ENCODE data around the gene NLRP7. TPM values are rescaled to one million over a fixed set of nuclear protein-coding genes. Genes with fewer than 3 reads are reported as not detected.
"Not testable (repeated sequence)": the region's sequence is repeated elsewhere in the genome, so short reads cannot be mapped to it uniquely, and the experiment has no call there.

NLRP7 gene
- total and polyA plus RNA-seq, 8 donors = 0.06 TPM; not detected in 7

- no peak for ATAC-seq
- no peak overlapping the region for H3K27ac ChIP-seq
- H3K27me3 ChIP-seq = no peaks in the 10 kb centered on the region
- FAIRE-seq = no peak
- DNase-seq = no peak
- no peaks in the 10 kb centered on the region for H3K9me3 ChIP-seq
- intact Hi-C loops (cut with DNase I) = no loop called here
- no peak for TF ChIP-seq CTCF (IDR thresholded peaks at IDR 0.05)
- no peak overlapping the region for H3K4me3 ChIP-seq
- no peaks in the 10 kb centered on the region for H3K36me3 ChIP-seq
- H3K4me1 ChIP-seq = no peaks in the 10 kb centered on the region
- 57 to 82% methylated on average over 3 of the region's 3 CpGs for WGBS, 2 donors
Observed at GRCh38 chr19:54967611-54968010, 20.3 kb upstream of the NLRP7 start.

DNA sequence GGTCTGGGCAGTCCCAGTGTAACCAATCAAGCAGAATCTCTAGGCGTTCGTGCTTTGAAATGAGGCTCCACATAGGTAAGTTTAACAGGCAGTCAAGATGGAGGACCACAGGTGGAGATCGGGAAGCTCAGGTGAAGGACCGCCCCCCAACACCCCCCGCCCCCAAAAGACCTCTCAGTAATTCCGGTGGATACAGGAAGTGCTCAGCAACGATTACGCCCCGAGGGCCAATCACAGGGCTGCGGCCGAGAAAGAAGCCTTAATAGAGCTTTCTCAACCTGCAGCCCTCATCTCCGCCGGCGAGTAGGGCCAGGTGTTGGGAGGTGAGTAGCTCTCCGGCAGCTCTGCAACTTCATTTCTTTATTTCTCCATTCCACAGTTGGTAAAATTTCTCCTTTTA, 17.7 kb upstream of the NLRP7 start:
- FAIRE-seq = not testable (repeated sequence)
- ATAC-seq = peak in 2 of 4 donors; percentile 45 to 90
- 88% methylated on average over 15 of the region's 15 CpGs; no CpG with 5 or more reads in 1 of the 2 donors for WGBS, 2 donors

DNA sequence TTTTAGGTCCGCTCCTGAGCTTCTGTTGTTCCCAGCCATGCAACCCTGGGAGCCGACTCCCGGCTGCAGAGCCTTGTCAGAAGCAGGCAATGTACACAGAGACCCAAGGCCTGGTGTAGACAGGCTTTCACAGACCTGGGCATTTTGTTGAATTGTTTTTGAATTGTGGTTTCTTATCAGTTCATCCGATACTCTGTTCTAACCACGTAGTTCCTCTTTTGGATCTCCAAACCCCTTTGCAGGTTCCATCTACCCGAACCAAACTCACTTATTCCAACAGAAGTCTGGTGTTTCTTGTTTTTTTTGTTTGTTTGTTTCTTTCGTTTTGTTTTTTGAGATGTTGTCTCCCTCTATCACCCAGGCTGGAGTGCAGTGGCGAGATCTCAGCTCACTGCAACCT, 12.5 kb upstream of the NLRP7 start:
- H3K27me3 ChIP-seq = no peaks in the 10 kb centered on the region
- DNase-seq = no peak
- H3K27ac ChIP-seq = no peak overlapping the region
- H3K4me1 ChIP-seq = no peaks in the 10 kb centered on the region
- TF ChIP-seq CTCF (IDR thresholded peaks at IDR 0.05) = no peak
- FAIRE-seq = no peak
- ATAC-seq = no peak
- WGBS, 2 donors = 45 to 49% methylated on average over 8 of the region's 8 CpGs
- intact Hi-C loops (cut with DNase I) = no loop called here
- no peaks in the 10 kb centered on the region for H3K9me3 ChIP-seq
- no peak overlapping the region for H3K4me3 ChIP-seq
- H3K36me3 ChIP-seq = no peaks in the 10 kb centered on the region

More for the DNA sequence above, 17.7 kb upstream of the NLRP7 start:
- H3K4me3 ChIP-seq; H3K27ac ChIP-seq; H3K36me3 ChIP-seq; H3K4me1 ChIP-seq; intact Hi-C loops (cut with DNase I); DNase-seq; H3K9me3 ChIP-seq; H3K27me3 ChIP-seq: not testable (repeated sequence)

GRCh38 chr19:54955376-54955775, 8.0 kb upstream of the NLRP7 start:
- no peak overlapping the region for H3K4me3 ChIP-seq
- WGBS, 2 donors = 60 to 75% methylated on average over 11 of the region's 11 CpGs
- H3K9me3 ChIP-seq = no peaks in the 10 kb centered on the region
- ATAC-seq (no peak), FAIRE-seq (no peak), DNase-seq (no peak)
- intact Hi-C loops (cut with DNase I) = no loop called here
- no peak for TF ChIP-seq CTCF (IDR thresholded peaks at IDR 0.05)
- H3K27ac ChIP-seq = no peak overlapping the region
- H3K27me3 ChIP-seq = no peaks in the 10 kb centered on the region
- H3K36me3 ChIP-seq = no peaks in the 10 kb centered on the region
- no peaks in the 10 kb centered on the region for H3K4me1 ChIP-seq

GRCh38 chr19:54953345-54953713, 6.0 kb upstream of the NLRP7 start:
- intact Hi-C loops (cut with DNase I) = not testable (repeated sequence)

DNA sequence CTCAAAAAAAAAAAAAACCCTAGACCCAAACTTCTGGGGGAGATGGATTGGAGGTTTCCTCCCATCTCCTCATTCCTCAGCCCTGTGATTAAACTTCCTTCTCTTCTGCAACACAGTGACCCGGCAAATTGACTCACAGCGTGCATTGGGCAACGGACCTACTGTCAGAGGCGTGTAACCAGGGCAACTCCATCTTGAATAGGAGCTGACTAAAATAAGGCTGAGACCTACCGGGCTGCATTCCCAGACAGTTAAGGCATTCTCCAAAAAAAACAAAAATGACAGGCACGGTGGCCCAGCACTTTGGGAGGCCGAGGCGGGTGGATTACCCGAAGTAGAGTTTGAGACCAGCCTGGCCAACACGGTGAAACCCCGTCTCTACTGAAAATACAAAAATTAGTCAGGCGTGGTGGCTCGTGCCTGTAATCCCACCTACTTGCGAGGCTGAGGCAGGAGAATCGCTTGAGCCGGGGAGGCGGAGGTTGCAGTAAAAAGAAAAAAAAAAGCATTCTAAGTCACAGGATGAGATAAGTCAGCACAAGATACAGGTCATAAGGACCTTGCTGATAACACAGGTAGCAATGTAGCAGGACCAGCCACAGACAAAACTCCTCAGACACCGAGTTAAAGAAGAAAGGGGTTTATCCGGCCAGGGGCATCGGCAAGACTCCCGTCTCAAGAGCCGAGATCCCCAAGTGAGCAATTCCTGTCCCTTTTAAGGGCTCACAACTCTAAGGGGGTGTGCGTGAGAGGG, 5.4 kb upstream of the NLRP7 start:
- Histone ChIP-seq H3K4me3 (no peak overlapping the region), H3K27me3 (no peaks in the 10 kb centered on the region), H3K36me3 (no peaks in the 10 kb centered on the region), H3K4me1 (no peaks in the 10 kb centered on the region), H3K27ac (no peak overlapping the region), H3K9me3 (no peaks in the 10 kb centered on the region)
- FAIRE-seq = no peak
- WGBS, 2 donors = 73 to 80% methylated on average over 23 of the region's 23 CpGs
- DNase-seq = no peak
- no peak for ATAC-seq
- TF ChIP-seq CTCF (IDR thresholded peaks at IDR 0.05) = no peak
- intact Hi-C loops (cut with DNase I) = no loop called here

More at GRCh38 chr19:54953345-54953713, 6.0 kb upstream of the NLRP7 start:
- H3K27ac ChIP-seq, H3K36me3 ChIP-seq, H3K9me3 ChIP-seq, H3K4me1 ChIP-seq, H3K4me3 ChIP-seq, ATAC-seq, H3K27me3 ChIP-seq, FAIRE-seq, DNase-seq: not testable (repeated sequence)
- 64 to 68% methylated on average over 10 of the region's 10 CpGs for WGBS, 2 donors

DNA sequence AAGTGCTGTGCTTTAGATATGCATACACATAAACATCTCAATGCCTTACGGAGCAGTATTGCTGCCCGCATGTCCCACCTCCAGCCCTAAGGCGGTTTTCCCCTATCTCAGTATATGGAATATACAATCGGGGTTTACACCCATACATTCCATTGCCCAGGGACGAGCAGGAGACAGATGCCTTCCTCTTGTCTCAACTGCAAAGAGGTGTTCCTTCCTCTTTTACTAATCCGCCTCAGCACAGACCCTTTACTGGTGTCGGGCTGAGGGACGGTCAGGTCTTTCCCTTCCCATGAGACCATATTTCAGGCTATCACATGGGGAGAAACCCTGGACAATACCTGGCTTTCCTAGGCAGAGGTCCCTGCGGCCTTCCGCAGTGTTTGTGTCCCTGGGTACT, 3.2 kb upstream of the NLRP7 start:
- H3K27me3 ChIP-seq; ATAC-seq; H3K9me3 ChIP-seq; DNase-seq; FAIRE-seq; intact Hi-C loops (cut with DNase I); H3K27ac ChIP-seq; H3K4me1 ChIP-seq; H3K36me3 ChIP-seq; H3K4me3 ChIP-seq: not testable (repeated sequence)
- 47 to 55% methylated on average over 5 to 10 of the region's 10 CpGs for WGBS, 2 donors
